K562 (cell line): ENCODE measurements around the gene SRL. TPM values are rescaled to one million over a fixed set of nuclear protein-coding genes. Genes with fewer than 3 reads are reported as not detected.

Source experiments
- CEBPG ChIP-seq, 3 experiments: fragments of 200-800 bp in 1 of 3; sonication (Bioruptor generic) in 1 of 3; sonication (generic) in 1 of 3; formaldehyde crosslinking in 1 of 3; IDR thresholded peaks in 2 of 3; conservative IDR thresholded peaks in 1 of 3; 2 replicates each; pipeline versions ENCODE4 v1.6.1 to v1.8.0; 2016 to 2022; ENCODE audit warnings: missing compliant biosample characterization in 2 of 3, missing genetic modification characterization in 2 of 3, mild to moderate bottlenecking in 1 of 3, missing genetic modification reagents in 1 of 3
- CHCHD3 ChIP-seq: fragments of 250-450 bp; sonication (Bioruptor Pico); IDR thresholded peaks from 2 replicates; pipeline ENCODE4 v2.1.2; 2022; ENCODE audit warnings: mild to moderate bottlenecking
- CREM ChIP-seq: IDR thresholded peaks from 2 replicates; pipeline ENCODE4 v1.6.1; 2014; ENCODE audit warnings: antibody characterized with exemption, low read depth
- EP400 ChIP-seq: fragments of 450-650 bp; IDR thresholded peaks from 2 replicates; pipeline ENCODE4 v1.6.1; 2017; ENCODE audit warnings: antibody characterized with exemption, mild to moderate bottlenecking, moderate library complexity
- GMEB1 ChIP-seq: fragments of 250-450 bp; sonication (Bioruptor Pico); IDR thresholded peaks from 2 replicates; pipeline ENCODE4 v1.4.0; 2020; ENCODE audit warnings: mild to moderate bottlenecking
- HMG20B ChIP-seq: fragments of 250-450 bp; sonication (Bioruptor Pico); IDR thresholded peaks from 2 replicates; pipeline ENCODE4 v1.5.0; 2021; ENCODE audit warnings: mild to moderate bottlenecking
- HNRNPUL1 ChIP-seq: fragments of 200-400 bp; formaldehyde crosslinking; IDR thresholded peaks from 2 replicates; pipeline ENCODE4 v1.6.1; 2017; ENCODE audit warnings: low read length
- MXI1 ChIP-seq: IDR thresholded peaks from 2 replicates; pipeline ENCODE4 v1.6.1; 2011; ENCODE audit warnings: low read depth, mild to moderate bottlenecking, improper control_type of control experiment, low read length
- NCOA6 ChIP-seq: fragments of 450-650 bp; IDR thresholded peaks from 2 replicates; pipeline ENCODE4 v1.6.1; 2017; ENCODE audit warnings: mild to moderate bottlenecking
- NRF1 ChIP-seq, 2 experiments: fragments of 450-650 bp; IDR thresholded peaks in 1 of 2; conservative IDR thresholded peaks in 1 of 2; 2 replicates each; pipeline ENCODE4 v1.6.1; 2014; ENCODE audit warnings: mild to moderate bottlenecking in 2 of 2
- PCBP2 ChIP-seq: fragments of 200-400 bp; formaldehyde crosslinking; IDR thresholded peaks from 2 replicates; pipeline ENCODE4 v1.6.1; 2018; ENCODE audit warnings: low read length, low read depth, mild to moderate bottlenecking, moderate library complexity; ENCODE audit not compliant: poor library complexity, severe bottlenecking
- RAD21 ChIP-seq, 2 experiments: fragments of 250-450 bp in 1 of 2; fragments of 450-650 bp in 1 of 2; sonication (Bioruptor Pico) in 1 of 2; formaldehyde crosslinking in 1 of 2; IDR thresholded peaks in 1 of 2; conservative IDR thresholded peaks in 1 of 2; 2 replicates each; pipeline versions ENCODE4 v1.4.0 to v1.8.0; 2020 to 2022; ENCODE audit warnings: mild to moderate bottlenecking in 2 of 2, moderate library complexity in 1 of 2
- RFX7 ChIP-seq: fragments of 250-450 bp; sonication (Bioruptor Pico); IDR thresholded peaks from 2 replicates; pipeline ENCODE4 v1.5.1; 2021; ENCODE audit warnings: mild to moderate bottlenecking
- SPI1 ChIP-seq: IDR thresholded peaks from 2 replicates; pipeline ENCODE4 v1.6.1; 2011; ENCODE audit warnings: low read depth, low read length, control low read depth, borderline replicate concordance
- ZKSCAN3 ChIP-seq: fragments of 250-450 bp; sonication (Bioruptor Pico); IDR thresholded peaks from 2 replicates; pipeline ENCODE4 v1.4.0; 2020
- ZNF224 ChIP-seq: sonication (generic); formaldehyde crosslinking; IDR thresholded peaks from 2 replicates; pipeline ENCODE4 v1.8.0; 2022; ENCODE audit warnings: mild to moderate bottlenecking, missing genetic modification reagents
- ZNF699 ChIP-seq: fragments of 250-450 bp; sonication (Bioruptor Pico); IDR thresholded peaks from 2 replicates; pipeline ENCODE4 v1.8.0; 2021; ENCODE audit warnings: mild to moderate bottlenecking, moderate library complexity; ENCODE audit not compliant: insufficient replicate concordance
- ZNF785 ChIP-seq: fragments of 250-450 bp; sonication (Bioruptor Pico); IDR thresholded peaks from 2 replicates; pipeline ENCODE4 v1.4.0; 2020; ENCODE audit warnings: mild to moderate bottlenecking
- polyA plus RNA-seq, 8 experiments: library from polyadenylated mRNA; depleted of rRNA in 4 of 8; stranded (reverse) in 5 of 8; unstranded in 3 of 8; fragments of >200 nt; fragmentation: Nextera tagmentation in 2 of 8; fragmentation: Illumina TruSeq in 1 of 8; extraction: Ambion mirVana in 2 of 8; extraction: Trizol in 1 of 8; gene quantifications; 2 replicates each; pipeline versions ENCODE4 v1.2.1 to v1.2.3, GENCODE V29; 2011 to 2014; ENCODE audit warnings: inconsistent platforms in 1 of 8, missing spikeins in 1 of 8
- total RNA-seq, 7 experiments: library from RNA; depleted of rRNA in 6 of 7; stranded (reverse); fragments of >200 nt in 6 of 7; fragmentation: Illumina TruSeq in 2 of 7; extraction: Trizol in 2 of 7; gene quantifications; 2 replicates each; pipeline versions ENCODE4 v1.2.1 to v1.2.3, GENCODE V29; 2011 to 2021; ENCODE audit warnings: low replicate concordance in 1 of 7
- TF ChIP-seq, protein P1 (sequence below), 2 experiments: fragments of 450-650 bp in 1 of 2; IDR thresholded peaks; 2 replicates each; pipeline ENCODE4 v1.6.1; 2011 to 2017; ENCODE audit warnings: low read depth in 2 of 2, antibody characterized with exemption in 1 of 2, borderline replicate concordance in 1 of 2, low read length in 1 of 2, mild to moderate bottlenecking in 1 of 2, mixed read lengths in 1 of 2; ENCODE audit not compliant: control insufficient read depth in 1 of 2
- TF ChIP-seq, protein P2 (sequence below): fragments of 250-450 bp; sonication (Bioruptor Pico); IDR thresholded peaks from 2 replicates; pipeline ENCODE4 v1.8.0; 2021; ENCODE audit warnings: moderate library complexity, mild to moderate bottlenecking, inconsistent platforms
- TF ChIP-seq, protein P3 (sequence below): sonication (generic); formaldehyde crosslinking; IDR thresholded peaks from 2 replicates; pipeline ENCODE4 v1.9.0; 2022; ENCODE audit warnings: mild to moderate bottlenecking, missing genetic modification reagents

Gene SRL
- total and polyA plus RNA-seq, 9 of the 15 experiments (the other 6 are each of a cell fraction or from before 2014, with no cell fraction given) = 0.01 TPM; not detected in 8

DNA sequence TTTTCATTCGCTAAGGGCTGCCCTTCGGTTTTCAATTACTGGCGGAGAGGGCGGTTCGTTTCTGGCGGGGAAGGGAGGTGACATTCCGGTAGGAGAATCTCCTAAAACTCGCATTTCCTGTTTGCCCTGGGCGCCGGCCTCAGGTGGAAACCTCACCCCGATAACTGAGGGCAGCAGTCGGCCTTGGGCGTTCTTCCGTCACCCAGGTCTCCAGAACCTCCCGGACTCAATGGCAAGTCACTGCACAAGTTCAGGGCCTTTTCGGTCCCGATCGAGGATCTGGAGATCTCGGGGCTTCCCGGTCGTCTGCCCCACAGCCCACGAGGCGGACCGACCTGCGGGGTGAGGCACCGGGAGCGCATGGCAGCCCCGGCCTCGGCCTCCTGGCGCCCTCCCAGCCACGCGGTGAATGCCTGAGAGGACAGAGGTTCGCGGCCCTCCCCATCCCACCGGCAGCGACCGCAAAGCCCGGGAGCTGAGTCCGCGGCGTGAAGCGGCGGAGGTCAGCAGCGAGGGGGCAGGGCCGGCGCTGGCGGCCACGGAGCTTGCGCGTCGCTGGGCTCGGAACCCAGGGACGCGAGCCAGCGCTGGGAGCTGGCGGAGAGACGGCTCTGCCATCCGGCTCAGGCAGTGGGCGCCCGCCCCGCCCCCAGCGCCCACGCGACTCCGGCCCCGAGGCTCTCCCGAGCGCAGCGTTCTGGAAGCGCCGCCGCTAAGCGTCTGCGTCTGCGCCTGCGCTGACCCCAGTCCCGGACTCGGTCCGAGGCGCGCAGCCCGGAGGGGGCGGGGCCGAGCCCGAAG lies 58.4 kb downstream of the SRL start (continued):
- no peak for TF ChIP-seq PCBP2
- no peak for TF ChIP-seq HNRNPUL1
- TF ChIP-seq ZNF224 = no peak
- TF ChIP-seq, protein P1, sequence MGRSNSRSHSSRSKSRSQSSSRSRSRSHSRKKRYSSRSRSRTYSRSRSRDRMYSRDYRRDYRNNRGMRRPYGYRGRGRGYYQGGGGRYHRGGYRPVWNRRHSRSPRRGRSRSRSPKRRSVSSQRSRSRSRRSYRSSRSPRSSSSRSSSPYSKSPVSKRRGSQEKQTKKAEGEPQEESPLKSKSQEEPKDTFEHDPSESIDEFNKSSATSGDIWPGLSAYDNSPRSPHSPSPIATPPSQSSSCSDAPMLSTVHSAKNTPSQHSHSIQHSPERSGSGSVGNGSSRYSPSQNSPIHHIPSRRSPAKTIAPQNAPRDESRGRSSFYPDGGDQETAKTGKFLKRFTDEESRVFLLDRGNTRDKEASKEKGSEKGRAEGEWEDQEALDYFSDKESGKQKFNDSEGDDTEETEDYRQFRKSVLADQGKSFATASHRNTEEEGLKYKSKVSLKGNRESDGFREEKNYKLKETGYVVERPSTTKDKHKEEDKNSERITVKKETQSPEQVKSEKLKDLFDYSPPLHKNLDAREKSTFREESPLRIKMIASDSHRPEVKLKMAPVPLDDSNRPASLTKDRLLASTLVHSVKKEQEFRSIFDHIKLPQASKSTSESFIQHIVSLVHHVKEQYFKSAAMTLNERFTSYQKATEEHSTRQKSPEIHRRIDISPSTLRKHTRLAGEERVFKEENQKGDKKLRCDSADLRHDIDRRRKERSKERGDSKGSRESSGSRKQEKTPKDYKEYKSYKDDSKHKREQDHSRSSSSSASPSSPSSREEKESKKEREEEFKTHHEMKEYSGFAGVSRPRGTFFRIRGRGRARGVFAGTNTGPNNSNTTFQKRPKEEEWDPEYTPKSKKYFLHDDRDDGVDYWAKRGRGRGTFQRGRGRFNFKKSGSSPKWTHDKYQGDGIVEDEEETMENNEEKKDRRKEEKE (IDR thresholded peaks at IDR 0.05; ENCODE audit: borderline replicate concordance in 1 of 2, control insufficient read depth in 1 of 2, low read depth in 2 of 2, low read length in 1 of 2) = no peak
- TF ChIP-seq EP400 = peak; percentile 83
- TF ChIP-seq CEBPG (CRISPR knock-in tag; IDR thresholded peaks at IDR 0.05) = no peak
- TF ChIP-seq CEBPG (tag; conservative IDR thresholded peaks at IDR 0.05 in 1 of 2, IDR thresholded peaks at IDR 0.05 in 1 of 2) = no peak
- no peak for TF ChIP-seq RFX7 (CRISPR knock-in tag)
- TF ChIP-seq SPI1 = no peak
- no peak for TF ChIP-seq ZNF699 (CRISPR knock-in tag)
- TF ChIP-seq HMG20B (CRISPR knock-in tag) = no peak
- no peak for TF ChIP-seq ZNF785 (CRISPR knock-in tag)
- no peak for TF ChIP-seq MXI1
- TF ChIP-seq CREM = peak; percentile 37; the same call in 1 of the 2 replicates
- no peak; a peak in 1 of 4 replicates for TF ChIP-seq RAD21 (CRISPR knock-in tag; conservative IDR thresholded peaks at IDR 0.05 in 1 of 2, IDR thresholded peaks at IDR 0.05 in 1 of 2)
- no peak for TF ChIP-seq CHCHD3 (CRISPR knock-in tag)
- no peak for TF ChIP-seq NCOA6
- peak; percentile 53 for TF ChIP-seq GMEB1
- no peak for TF ChIP-seq ZKSCAN3
- TF ChIP-seq, protein P2, sequence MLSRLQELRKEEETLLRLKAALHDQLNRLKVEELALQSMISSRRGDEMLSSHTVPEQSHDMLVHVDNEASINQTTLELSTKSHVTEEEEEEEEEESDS = no peak
- TF ChIP-seq, protein P3, sequence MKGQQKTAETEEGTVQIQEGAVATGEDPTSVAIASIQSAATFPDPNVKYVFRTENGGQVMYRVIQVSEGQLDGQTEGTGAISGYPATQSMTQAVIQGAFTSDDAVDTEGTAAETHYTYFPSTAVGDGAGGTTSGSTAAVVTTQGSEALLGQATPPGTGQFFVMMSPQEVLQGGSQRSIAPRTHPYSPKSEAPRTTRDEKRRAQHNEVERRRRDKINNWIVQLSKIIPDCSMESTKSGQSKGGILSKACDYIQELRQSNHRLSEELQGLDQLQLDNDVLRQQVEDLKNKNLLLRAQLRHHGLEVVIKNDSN (CRISPR knock-in tag) = no peak
- no peak; a peak in 2 of 4 replicates for TF ChIP-seq NRF1 (conservative IDR thresholded peaks at IDR 0.05 in 1 of 2, IDR thresholded peaks at IDR 0.05 in 1 of 2)
